K562 (cell line): ENCODE measurements around the gene FBP2. TPM values are rescaled to one million over a fixed set of nuclear protein-coding genes. Genes with fewer than 3 reads are reported as not detected.

Source experiments
- EP400 ChIP-seq: fragments of 450-650 bp; IDR thresholded peaks from 2 replicates; pipeline ENCODE4 v1.6.1; 2017; ENCODE audit warnings: antibody characterized with exemption, mild to moderate bottlenecking, moderate library complexity
- FIP1L1 ChIP-seq: fragments of 200-400 bp; formaldehyde crosslinking; IDR thresholded peaks from 2 replicates; pipeline ENCODE4 v1.6.1; 2018; ENCODE audit warnings: mild to moderate bottlenecking, low read depth, low read length; ENCODE audit not compliant: poor library complexity, severe bottlenecking
- JUND ChIP-seq, 2 experiments: IDR thresholded peaks; 2 replicates in 1 of 2; 3 replicates in 1 of 2; pipeline ENCODE4 v1.6.1; 2011; ENCODE audit warnings: borderline replicate concordance in 2 of 2, low read depth in 2 of 2, low read length in 2 of 2, improper control_type of control experiment in 1 of 2, missing biosample characterization in 1 of 2, missing genetic modification characterization in 1 of 2, missing genetic modification reagents in 1 of 2
- L3MBTL2 ChIP-seq: fragments of 450-650 bp; IDR thresholded peaks from 2 replicates; pipeline ENCODE4 v1.6.1; 2016; ENCODE audit warnings: mild to moderate bottlenecking, moderate library complexity
- NBN ChIP-seq: fragments of 450-650 bp; IDR thresholded peaks from 2 replicates; pipeline ENCODE4 v1.6.1; 2016; ENCODE audit warnings: low read depth, mild to moderate bottlenecking
- SMAD1 ChIP-seq: fragments of 150-350 bp; IDR thresholded peaks from 2 replicates; pipeline ENCODE4 v1.6.1; 2014; ENCODE audit warnings: low read length, low read depth; ENCODE audit not compliant: partially characterized antibody
- SPI1 ChIP-seq: IDR thresholded peaks from 2 replicates; pipeline ENCODE4 v1.6.1; 2011; ENCODE audit warnings: low read depth, low read length, control low read depth, borderline replicate concordance
- SRF ChIP-seq, 2 experiments: fragments of 250-450, 450-650 bp in 1 of 2; sonication (Bioruptor Pico) in 1 of 2; sonication (generic) in 1 of 2; formaldehyde crosslinking; IDR thresholded peaks; 2 replicates each; pipeline versions ENCODE4 v1.5.0 to v1.5.1; 2020 to 2022; ENCODE audit warnings: mild to moderate bottlenecking in 1 of 2, missing genetic modification reagents in 1 of 2
- TSC22D4 ChIP-seq: fragments of 450-650 bp; IDR thresholded peaks from 2 replicates; pipeline ENCODE4 v1.6.1; 2016; ENCODE audit warnings: missing genetic modification characterization, missing biosample characterization, control low read depth
- ZFPM2 ChIP-seq: fragments of 250-450 bp; sonication (Bioruptor Pico); IDR thresholded peaks from 2 replicates; pipeline ENCODE4 v1.5.1; 2022; ENCODE audit warnings: mild to moderate bottlenecking
- ZNF143 ChIP-seq: sonication (generic); formaldehyde crosslinking; IDR thresholded peaks from 2 replicates; pipeline ENCODE4 v1.9.0; 2022; ENCODE audit warnings: mild to moderate bottlenecking, missing genetic modification reagents
- polyA plus RNA-seq, 8 experiments: library from polyadenylated mRNA; depleted of rRNA in 4 of 8; stranded (reverse) in 5 of 8; unstranded in 3 of 8; fragments of >200 nt; fragmentation: Nextera tagmentation in 2 of 8; fragmentation: Illumina TruSeq in 1 of 8; extraction: Ambion mirVana in 2 of 8; extraction: Trizol in 1 of 8; gene quantifications; 2 replicates each; pipeline versions ENCODE4 v1.2.1 to v1.2.3, GENCODE V29; 2011 to 2014; ENCODE audit warnings: inconsistent platforms in 1 of 8, missing spikeins in 1 of 8
- total RNA-seq, 7 experiments: library from RNA; depleted of rRNA in 6 of 7; stranded (reverse); fragments of >200 nt in 6 of 7; fragmentation: Illumina TruSeq in 2 of 7; extraction: Trizol in 2 of 7; gene quantifications; 2 replicates each; pipeline versions ENCODE4 v1.2.1 to v1.2.3, GENCODE V29; 2011 to 2021; ENCODE audit warnings: low replicate concordance in 1 of 7
- TF ChIP-seq, protein P1 (sequence below): fragments of 250-450 bp; sonication (Bioruptor Pico); IDR thresholded peaks from 2 replicates; pipeline ENCODE4 v1.5.0; 2021; ENCODE audit warnings: mild to moderate bottlenecking, borderline replicate concordance
- TF ChIP-seq, protein P2 (sequence below): sonication (generic); formaldehyde crosslinking; IDR thresholded peaks from 2 replicates; pipeline ENCODE4 v1.8.1; 2023; ENCODE audit warnings: mild to moderate bottlenecking, missing genetic modification reagents
- TF ChIP-seq, protein P3 (sequence below): sonication (generic); formaldehyde crosslinking; IDR thresholded peaks from 2 replicates; pipeline ENCODE4 v1.8.0; 2022; ENCODE audit warnings: mild to moderate bottlenecking, missing genetic modification reagents
- TF ChIP-seq, protein P4 (sequence below): IDR thresholded peaks from 2 replicates; pipeline ENCODE4 v1.6.1; 2011; ENCODE audit warnings: borderline replicate concordance, low read depth, mild to moderate bottlenecking, moderate library complexity, low read length; ENCODE audit not compliant: insufficient read depth, poor library complexity, severe bottlenecking

The FBP2 gene
- total and polyA plus RNA-seq, 9 of the 15 experiments (the other 6 are each of a cell fraction or from before 2014, with no cell fraction given) = 0.06 TPM; not detected in 7

DNA sequence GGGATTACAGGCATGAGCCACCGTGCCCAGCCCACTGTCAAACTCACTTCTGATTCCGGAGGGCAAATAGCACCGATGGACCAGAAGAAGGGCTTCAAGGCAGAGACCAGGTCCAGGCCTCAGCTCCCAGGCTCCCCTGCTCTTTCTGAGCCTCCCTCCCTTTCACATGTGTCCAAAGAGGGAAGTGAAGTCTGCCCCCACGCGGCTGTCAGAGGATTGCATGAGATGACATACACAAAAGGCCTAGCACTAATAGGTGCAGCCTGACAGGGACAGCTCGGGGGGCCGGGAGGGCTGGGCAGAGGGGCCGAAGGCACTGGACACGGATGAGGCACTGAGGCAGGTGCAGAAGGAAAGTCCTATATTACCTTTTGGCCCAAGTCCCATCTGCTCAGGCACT is 29.6 kb upstream of the FBP2 start (continued):
- TF ChIP-seq L3MBTL2 (peak; percentile 88), SRF (CRISPR knock-in tag; IDR thresholded peaks at IDR 0.05) (no peak), JUND (IDR thresholded peaks at IDR 0.05; ENCODE audit: borderline replicate concordance, low read depth, low read length) (0 out of 2 replicates have a peak, but pooled peaks have one; percentile 18), JUND (tag; IDR thresholded peaks at IDR 0.05; ENCODE audit: borderline replicate concordance, low read depth, low read length) (no peak), ZFPM2 (CRISPR knock-in tag) (no peak), SMAD1 (no peak), TSC22D4 (tag) (no peak), FIP1L1 (no peak), SPI1 (peak; percentile 81), ZNF143 (CRISPR knock-in tag) (peak; percentile 52), NBN (no peak), EP400 (no peak)
- TF ChIP-seq, protein P1, sequence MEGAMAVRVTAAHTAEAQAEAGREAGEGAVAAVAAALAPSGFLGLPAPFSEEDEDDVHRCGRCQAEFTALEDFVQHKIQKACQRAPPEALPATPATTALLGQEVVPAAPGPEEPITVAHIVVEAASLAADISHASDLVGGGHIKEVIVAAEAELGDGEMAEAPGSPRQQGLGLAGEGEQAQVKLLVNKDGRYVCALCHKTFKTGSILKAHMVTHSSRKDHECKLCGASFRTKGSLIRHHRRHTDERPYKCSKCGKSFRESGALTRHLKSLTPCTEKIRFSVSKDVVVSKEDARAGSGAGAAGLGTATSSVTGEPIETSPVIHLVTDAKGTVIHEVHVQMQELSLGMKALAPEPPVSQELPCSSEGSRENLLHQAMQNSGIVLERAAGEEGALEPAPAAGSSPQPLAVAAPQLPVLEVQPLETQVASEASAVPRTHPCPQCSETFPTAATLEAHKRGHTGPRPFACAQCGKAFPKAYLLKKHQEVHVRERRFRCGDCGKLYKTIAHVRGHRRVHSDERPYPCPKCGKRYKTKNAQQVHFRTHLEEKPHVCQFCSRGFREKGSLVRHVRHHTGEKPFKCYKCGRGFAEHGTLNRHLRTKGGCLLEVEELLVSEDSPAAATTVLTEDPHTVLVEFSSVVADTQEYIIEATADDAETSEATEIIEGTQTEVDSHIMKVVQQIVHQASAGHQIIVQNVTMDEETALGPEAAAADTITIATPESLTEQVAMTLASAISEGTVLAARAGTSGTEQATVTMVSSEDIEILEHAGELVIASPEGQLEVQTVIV (CRISPR knock-in tag) = no peak
- TF ChIP-seq, protein P2, sequence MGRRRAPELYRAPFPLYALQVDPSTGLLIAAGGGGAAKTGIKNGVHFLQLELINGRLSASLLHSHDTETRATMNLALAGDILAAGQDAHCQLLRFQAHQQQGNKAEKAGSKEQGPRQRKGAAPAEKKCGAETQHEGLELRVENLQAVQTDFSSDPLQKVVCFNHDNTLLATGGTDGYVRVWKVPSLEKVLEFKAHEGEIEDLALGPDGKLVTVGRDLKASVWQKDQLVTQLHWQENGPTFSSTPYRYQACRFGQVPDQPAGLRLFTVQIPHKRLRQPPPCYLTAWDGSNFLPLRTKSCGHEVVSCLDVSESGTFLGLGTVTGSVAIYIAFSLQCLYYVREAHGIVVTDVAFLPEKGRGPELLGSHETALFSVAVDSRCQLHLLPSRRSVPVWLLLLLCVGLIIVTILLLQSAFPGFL = no peak
- TF ChIP-seq, protein P3, sequence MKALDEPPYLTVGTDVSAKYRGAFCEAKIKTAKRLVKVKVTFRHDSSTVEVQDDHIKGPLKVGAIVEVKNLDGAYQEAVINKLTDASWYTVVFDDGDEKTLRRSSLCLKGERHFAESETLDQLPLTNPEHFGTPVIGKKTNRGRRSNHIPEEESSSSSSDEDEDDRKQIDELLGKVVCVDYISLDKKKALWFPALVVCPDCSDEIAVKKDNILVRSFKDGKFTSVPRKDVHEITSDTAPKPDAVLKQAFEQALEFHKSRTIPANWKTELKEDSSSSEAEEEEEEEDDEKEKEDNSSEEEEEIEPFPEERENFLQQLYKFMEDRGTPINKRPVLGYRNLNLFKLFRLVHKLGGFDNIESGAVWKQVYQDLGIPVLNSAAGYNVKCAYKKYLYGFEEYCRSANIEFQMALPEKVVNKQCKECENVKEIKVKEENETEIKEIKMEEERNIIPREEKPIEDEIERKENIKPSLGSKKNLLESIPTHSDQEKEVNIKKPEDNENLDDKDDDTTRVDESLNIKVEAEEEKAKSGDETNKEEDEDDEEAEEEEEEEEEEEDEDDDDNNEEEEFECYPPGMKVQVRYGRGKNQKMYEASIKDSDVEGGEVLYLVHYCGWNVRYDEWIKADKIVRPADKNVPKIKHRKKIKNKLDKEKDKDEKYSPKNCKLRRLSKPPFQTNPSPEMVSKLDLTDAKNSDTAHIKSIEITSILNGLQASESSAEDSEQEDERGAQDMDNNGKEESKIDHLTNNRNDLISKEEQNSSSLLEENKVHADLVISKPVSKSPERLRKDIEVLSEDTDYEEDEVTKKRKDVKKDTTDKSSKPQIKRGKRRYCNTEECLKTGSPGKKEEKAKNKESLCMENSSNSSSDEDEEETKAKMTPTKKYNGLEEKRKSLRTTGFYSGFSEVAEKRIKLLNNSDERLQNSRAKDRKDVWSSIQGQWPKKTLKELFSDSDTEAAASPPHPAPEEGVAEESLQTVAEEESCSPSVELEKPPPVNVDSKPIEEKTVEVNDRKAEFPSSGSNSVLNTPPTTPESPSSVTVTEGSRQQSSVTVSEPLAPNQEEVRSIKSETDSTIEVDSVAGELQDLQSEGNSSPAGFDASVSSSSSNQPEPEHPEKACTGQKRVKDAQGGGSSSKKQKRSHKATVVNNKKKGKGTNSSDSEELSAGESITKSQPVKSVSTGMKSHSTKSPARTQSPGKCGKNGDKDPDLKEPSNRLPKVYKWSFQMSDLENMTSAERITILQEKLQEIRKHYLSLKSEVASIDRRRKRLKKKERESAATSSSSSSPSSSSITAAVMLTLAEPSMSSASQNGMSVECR (CRISPR knock-in tag) = no peak
- TF ChIP-seq, protein P4, sequence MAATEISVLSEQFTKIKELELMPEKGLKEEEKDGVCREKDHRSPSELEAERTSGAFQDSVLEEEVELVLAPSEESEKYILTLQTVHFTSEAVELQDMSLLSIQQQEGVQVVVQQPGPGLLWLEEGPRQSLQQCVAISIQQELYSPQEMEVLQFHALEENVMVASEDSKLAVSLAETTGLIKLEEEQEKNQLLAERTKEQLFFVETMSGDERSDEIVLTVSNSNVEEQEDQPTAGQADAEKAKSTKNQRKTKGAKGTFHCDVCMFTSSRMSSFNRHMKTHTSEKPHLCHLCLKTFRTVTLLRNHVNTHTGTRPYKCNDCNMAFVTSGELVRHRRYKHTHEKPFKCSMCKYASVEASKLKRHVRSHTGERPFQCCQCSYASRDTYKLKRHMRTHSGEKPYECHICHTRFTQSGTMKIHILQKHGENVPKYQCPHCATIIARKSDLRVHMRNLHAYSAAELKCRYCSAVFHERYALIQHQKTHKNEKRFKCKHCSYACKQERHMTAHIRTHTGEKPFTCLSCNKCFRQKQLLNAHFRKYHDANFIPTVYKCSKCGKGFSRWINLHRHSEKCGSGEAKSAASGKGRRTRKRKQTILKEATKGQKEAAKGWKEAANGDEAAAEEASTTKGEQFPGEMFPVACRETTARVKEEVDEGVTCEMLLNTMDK = peak; percentile 58
